H9 (cell line): ENCODE data around the gene TACC2. TPM values are rescaled to one million over a fixed set of nuclear protein-coding genes. Genes with fewer than 3 reads are reported as not detected.

ENCODE experiments used
- DNase-seq: peaks from one replicate; pipeline ENCODE4 v3.0.0-alpha.2; 2017
- H2AFZ ChIP-seq: one replicate; pipeline ENCODE4 v1.6.1; 2013; ENCODE audit warnings: mild to moderate bottlenecking, low read length, control low read depth, moderate library complexity
- H2AK5ac ChIP-seq: 2 replicates; pipeline ENCODE4 v1.6.1; 2013; ENCODE audit warnings: low read length, control low read depth, mixed read lengths; ENCODE audit not compliant: insufficient read length
- H2BK120ac ChIP-seq: one replicate; pipeline ENCODE4 v1.6.1; 2013; ENCODE audit warnings: low read depth, mild to moderate bottlenecking, low read length, control low read depth, inconsistent platforms; ENCODE audit not compliant: poor library complexity, severe bottlenecking
- H2BK12ac ChIP-seq: 2 replicates; pipeline ENCODE4 v1.6.1; 2013; ENCODE audit warnings: low read length, control low read depth, mixed read lengths, low read depth; ENCODE audit not compliant: insufficient read length
- H2BK15ac ChIP-seq: 2 replicates; pipeline ENCODE4 v1.6.1; 2013; ENCODE audit warnings: low read depth, low read length, control low read depth
- H2BK20ac ChIP-seq: one replicate; pipeline ENCODE4 v1.6.1; 2013; ENCODE audit warnings: low read depth, mild to moderate bottlenecking, low read length, control low read depth, inconsistent platforms; ENCODE audit not compliant: poor library complexity, severe bottlenecking
- H2BK5ac ChIP-seq: 2 replicates; pipeline ENCODE4 v1.6.1; 2013; ENCODE audit warnings: low read length, control low read depth, mixed read lengths; ENCODE audit not compliant: insufficient read length
- H3K14ac ChIP-seq: 2 replicates; pipeline ENCODE4 v1.6.1; 2013; ENCODE audit warnings: low read length, control low read depth; ENCODE audit not compliant: insufficient read depth
- H3K18ac ChIP-seq: 2 replicates; pipeline ENCODE4 v1.6.1; 2013; ENCODE audit warnings: low read depth, mild to moderate bottlenecking, mixed read lengths, low read length, control low read depth; ENCODE audit not compliant: insufficient read length
- H3K23ac ChIP-seq: 2 replicates; pipeline ENCODE4 v1.6.1; 2013; ENCODE audit warnings: low read length, control low read depth, mixed read lengths, low read depth; ENCODE audit not compliant: insufficient read length
- H3K23me2 ChIP-seq: 2 replicates; pipeline ENCODE4 v1.6.1; 2013; ENCODE audit warnings: low read depth, mild to moderate bottlenecking, mixed read lengths, low read length, control low read depth; ENCODE audit not compliant: insufficient read length, poor library complexity, severe bottlenecking
- H3K27ac ChIP-seq: 2 replicates; pipeline ENCODE4 v1.5.1; 2013; ENCODE audit warnings: low read length, control low read depth, mixed read lengths, low read depth; ENCODE audit not compliant: insufficient read length
- H3K27me3 ChIP-seq: 2 replicates; pipeline ENCODE4 v1.6.1; 2013; ENCODE audit warnings: low read length, control low read depth, inconsistent platforms; ENCODE audit not compliant: insufficient read depth
- H3K4ac ChIP-seq: 2 replicates; pipeline ENCODE4 v1.6.1; 2013; ENCODE audit warnings: low read depth, mild to moderate bottlenecking, control low read depth, inconsistent platforms, low read length, moderate library complexity
- H3K4me1 ChIP-seq: 2 replicates; pipeline ENCODE4 v1.6.1; 2013; ENCODE audit warnings: low read length, control low read depth, inconsistent platforms; ENCODE audit not compliant: insufficient read depth
- H3K4me2 ChIP-seq: 2 replicates; pipeline ENCODE4 v1.6.1; 2013; ENCODE audit warnings: low read length, control low read depth, mixed read lengths; ENCODE audit not compliant: insufficient read length, insufficient read depth
- H3K56ac ChIP-seq: 2 replicates; pipeline ENCODE4 v1.6.1; 2013; ENCODE audit warnings: low read depth, mild to moderate bottlenecking, mixed read lengths, low read length, control low read depth; ENCODE audit not compliant: insufficient read length
- H3K79me1 ChIP-seq: 2 replicates; pipeline ENCODE4 v1.6.1; 2013; ENCODE audit warnings: low read depth, mild to moderate bottlenecking, moderate library complexity, low read length, control low read depth, inconsistent platforms; ENCODE audit not compliant: insufficient read depth, poor library complexity, severe bottlenecking
- H3K79me2 ChIP-seq: 2 replicates; pipeline ENCODE4 v1.6.1; 2013; ENCODE audit warnings: low read length, control low read depth, inconsistent platforms; ENCODE audit not compliant: insufficient read depth
- H3K9ac ChIP-seq: 2 replicates; pipeline ENCODE4 v1.6.1; 2013; ENCODE audit warnings: low read length, control low read depth, mixed read lengths; ENCODE audit not compliant: insufficient read length; ENCODE audit errors: extremely low read depth
- H3K9me3 ChIP-seq: one replicate; pipeline ENCODE4 v1.6.1; 2013; ENCODE audit warnings: low read depth, low read length, inconsistent platforms; ENCODE audit not compliant: control insufficient read depth
- H3T11ph ChIP-seq: one replicate; pipeline ENCODE4 v1.6.1; 2013; ENCODE audit warnings: mild to moderate bottlenecking, low read length, control low read depth, inconsistent platforms
- H4K20me1 ChIP-seq: one replicate; pipeline ENCODE4 v1.6.1; 2013; ENCODE audit not compliant: control insufficient read depth, insufficient read length, insufficient read depth
- H4K5ac ChIP-seq: 2 replicates; pipeline ENCODE4 v1.6.1; 2013; ENCODE audit warnings: low read depth, mild to moderate bottlenecking, mixed read lengths, low read length, control low read depth; ENCODE audit not compliant: insufficient read length
- H4K8ac ChIP-seq: replicated peaks from 2 replicates; pipeline ENCODE4 v1.6.1; 2013; ENCODE audit warnings: low read length, control low read depth, mixed read lengths, low read depth; ENCODE audit not compliant: insufficient read length
- H4K91ac ChIP-seq: 2 replicates; pipeline ENCODE4 v1.6.1; 2013; ENCODE audit warnings: low read depth, mild to moderate bottlenecking, moderate library complexity, mixed read lengths, low read length, control low read depth; ENCODE audit not compliant: insufficient read length
- H3K27ac Mint-ChIP-seq, 3 experiments: 2 replicates in 2 of 3; 3 replicates in 1 of 3; pipeline ENCODE4 v1.8.0; 2020 to 2021; ENCODE audit warnings: mixed read lengths in 3 of 3, mild to moderate bottlenecking in 1 of 3, moderate library complexity in 1 of 3
- H3K27me3 Mint-ChIP-seq: 2 replicates; pipeline ENCODE4 v1.8.0; 2021; ENCODE audit warnings: low read depth, mild to moderate bottlenecking, moderate library complexity, mixed read lengths
- H3K36me3 Mint-ChIP-seq, 3 experiments: 2 replicates in 2 of 3; 3 replicates in 1 of 3; pipeline ENCODE4 v1.8.0; 2020 to 2021; ENCODE audit warnings: low read depth in 3 of 3, mixed read lengths in 3 of 3; ENCODE audit not compliant: insufficient read depth in 1 of 3
- H3K4me1 Mint-ChIP-seq, 2 experiments: 2 replicates each; pipeline ENCODE4 v1.8.0; 2020; ENCODE audit warnings: mixed read lengths in 2 of 2
- H3K4me3 Mint-ChIP-seq, 2 experiments: 2 replicates in 1 of 2; 3 replicates in 1 of 2; pipeline ENCODE4 v1.8.0; 2020 to 2021; ENCODE audit warnings: mild to moderate bottlenecking in 2 of 2, mixed read lengths in 2 of 2, moderate library complexity in 1 of 2
- H3K9me3 Mint-ChIP-seq, 2 experiments: 2 replicates in 1 of 2; 3 replicates in 1 of 2; pipeline ENCODE4 v1.8.0; 2020; ENCODE audit warnings: mild to moderate bottlenecking in 2 of 2, mixed read lengths in 2 of 2, moderate library complexity in 1 of 2
- CTCF ChIP-seq: fragments of 200-600 bp; sonication (generic); conservative IDR thresholded peaks from 3 replicates; pipeline ENCODE4 v1.8.0; 2021; ENCODE audit warnings: antibody characterized with exemption, mild to moderate bottlenecking
- WGBS: extraction: QIAGEN DNeasy Blood & Tissue Kit; methylation state at CpG from one replicate; pipeline ENCODE4 v1.1.7; 2013; ENCODE audit warnings: missing lambda C conversion rate, low lambda C conversion rate, mixed read lengths; ENCODE audit not compliant: insufficient read length; ENCODE audit errors: extremely low coverage; 5-methylcytosine and 5-hydroxymethylcytosine counted together
- total RNA-seq: library from RNA; stranded (reverse); gene quantifications from 2 replicates; pipeline ENCODE4 v1.2.1, GENCODE V29; 2021

TACC2 gene
- total RNA-seq, 1 experiment from 2014 or later = 58.1 TPM

- H3K27me3 ChIP-seq = peaks cover 2% of the 10 kb centered on the region; the same call in 1 of the 2 replicates
- H3K23me2 ChIP-seq = peaks cover 13% of the 10 kb centered on the region
- H3K56ac ChIP-seq = no peak overlapping the region
- no peak overlapping the region for H2BK5ac ChIP-seq
- no peak overlapping the region for H3K23ac ChIP-seq
- no peak overlapping the region; the same call in 1 of the 2 replicates for H3K4ac ChIP-seq
- no peak overlapping the region for H4K8ac ChIP-seq
- no peak overlapping the region for H4K5ac ChIP-seq
- H4K20me1 ChIP-seq = no peaks in the 10 kb centered on the region
- H3K14ac ChIP-seq = peak overlapping the region; percentile 86
- peak overlapping the region; percentile 62 for H3K9ac ChIP-seq
- no peaks in the 10 kb centered on the region for H3K4me1 ChIP-seq
- no peak overlapping the region for H3K27ac ChIP-seq
- H3K18ac ChIP-seq = peak overlapping the region; percentile 63
- no peak overlapping the region for H2BK20ac ChIP-seq
- Mint-ChIP-seq H3K27ac (no peak overlapping the region; a peak in 1 of 7 replicates), H3K27me3 (peaks cover 10% of the 10 kb centered on the region), H3K4me1 (peaks cover 37% of the 10 kb centered on the region in 2 experiments), H3K4me3 (peak overlapping the region; percentile 66 to 77), H3K9me3 (no peaks in the 10 kb centered on the region), H3K36me3 (peaks cover 0 to 4% (median 0%) of the 10 kb centered on the region in 3 experiments; a peak in 1 of 7 replicates)
- no peaks in the 10 kb centered on the region for H3K9me3 ChIP-seq
- no peak overlapping the region for H2AFZ ChIP-seq
- peak; percentile 71 for DNase-seq
- H3T11ph ChIP-seq = no peak overlapping the region
- peak overlapping the region; percentile 57 for H4K91ac ChIP-seq
- no peak overlapping the region for H2AK5ac ChIP-seq
- H2BK12ac ChIP-seq = no peak overlapping the region
- no peaks in the 10 kb centered on the region for H3K79me1 ChIP-seq
- peaks cover 5% of the 10 kb centered on the region; the same call in 1 of the 2 replicates for H3K79me2 ChIP-seq
- peak overlapping the region; percentile 10 for H2BK120ac ChIP-seq
- H2BK15ac ChIP-seq = no peak overlapping the region
- peak; percentile 60 for TF ChIP-seq CTCF
- peak overlapping the region; percentile 43 for H3K4me2 ChIP-seq
- no CpG with 5 or more reads among the region's 77 CpGs for WGBS
Measured at GRCh38 chr10:122113161-122113944, 124.4 kb downstream of the TACC2 start.
